ENCODE measurements around the gene ELK4. TPM values are rescaled to one million over a fixed set of nuclear protein-coding genes. Genes with fewer than 3 reads are reported as not detected.
"Not testable (repeated sequence)": the region's sequence is repeated elsewhere in the genome, so short reads cannot be mapped to it uniquely, and the experiment has no call there.

ELK4 gene
- total and polyA plus RNA-seq, 5 experiments from 2014 or later, result 4.5 to 204 (median 8.3) TPM

DNA sequence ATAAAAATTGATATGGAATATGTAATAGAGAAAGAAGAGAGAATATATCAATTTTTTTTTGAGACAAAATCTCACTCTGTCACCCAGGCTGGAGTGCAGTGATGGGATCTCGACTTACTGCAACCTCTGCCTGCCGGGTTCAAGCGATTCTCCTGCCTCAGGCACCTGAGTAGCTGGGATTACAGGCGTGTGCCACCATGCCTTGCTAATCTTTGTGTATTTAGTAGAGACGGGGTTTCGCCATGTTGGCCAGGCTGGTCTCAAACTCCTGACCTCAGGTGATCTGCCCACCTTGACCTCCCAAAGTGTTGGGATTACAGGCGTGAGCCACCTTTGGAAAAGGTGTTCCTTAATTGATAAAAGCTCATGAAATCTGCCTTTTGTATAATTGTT, 4.3 kb upstream of the ELK4 start:
- H3K27ac Mint-ChIP-seq, H3K9me3 Mint-ChIP-seq, DNase-seq, H3K4me1 Mint-ChIP-seq, ATAC-seq, H3K4me3 Mint-ChIP-seq, H3K27me3 Mint-ChIP-seq, H3K36me3 Mint-ChIP-seq: not testable (repeated sequence)
- POLR2A ChIA-PET, result interaction anchor here (9.1 kb wide), 1 partner anchor 44 kb away, joined by 269 read pairs; no protein-coding TSS in a partner anchor

GRCh38 chr1:205633421-205633976, 1.7 kb upstream of the ELK4 start:
- POLR2A ChIA-PET, result interaction anchor here (0.9 to 9.1 kb wide), 2 partner anchors 41 to 405 kb away, joined by 3 to 269 read pairs; no protein-coding TSS in a partner anchor
- DNase-seq, result no peak
- H3K27ac Mint-ChIP-seq, result peak overlapping the region in 4 of 10 donors; percentile 70 to 98 (median 89)
- ATAC-seq, result no peak
- H3K4me1 Mint-ChIP-seq, result peaks cover 6 to 32% (median 25%) of the 10 kb centered on the region in 4 donors
- no peaks in the 10 kb centered on the region for H3K27me3 Mint-ChIP-seq
- H3K9me3 Mint-ChIP-seq, result no peaks in the 10 kb centered on the region
- H3K36me3 Mint-ChIP-seq, result peaks cover 0 to 8% (median 2%) of the 10 kb centered on the region in 3 donors
- no peak overlapping the region for H3K4me3 Mint-ChIP-seq

DNA sequence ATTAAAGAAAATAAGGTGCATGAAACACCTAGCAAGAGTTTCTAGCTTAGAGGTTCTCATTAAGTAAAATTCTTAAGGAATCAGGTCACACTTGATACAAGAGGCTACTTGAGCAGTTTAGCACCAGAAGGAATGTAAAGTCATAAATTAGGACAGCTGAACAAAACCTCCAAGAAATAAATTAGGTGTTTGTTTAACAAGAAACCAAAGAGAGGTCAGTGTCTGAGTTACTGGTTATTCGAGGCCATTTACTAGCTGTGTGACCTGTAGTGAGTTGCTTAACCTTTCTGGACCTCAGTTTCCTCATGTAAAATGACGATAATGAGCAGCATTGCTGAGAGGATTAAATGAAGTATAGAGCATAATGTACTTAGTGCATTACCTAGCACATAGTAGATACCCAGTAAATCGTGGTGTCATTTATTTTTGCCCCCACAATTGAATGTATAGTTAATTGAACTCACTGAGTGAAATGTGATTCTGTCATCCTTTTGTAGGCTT, 908 bp upstream of the ELK4 start:
- Mint-ChIP-seq H3K9me3 (no peaks in the 10 kb centered on the region), H3K4me3 (peak overlapping the region; percentile 77 to 91 (median 83)), H3K27me3 (no peaks in the 10 kb centered on the region), H3K4me1 (peaks cover 9 to 39% (median 32%) of the 10 kb centered on the region in 4 donors), H3K36me3 (peaks cover 0 to 12% (median 2%) of the 10 kb centered on the region in 3 donors), H3K27ac (peak overlapping the region; percentile 82 to 98 (median 96))
- no peak for DNase-seq
- no peak for ATAC-seq
- POLR2A ChIA-PET, result interaction anchor here (0.6 to 9.1 kb wide), 20 partner anchors 11 to 510 kb away, joined by 3 to 269 read pairs (median 4); partner anchors contain the start of genes NUCKS1, RAB29 and RBBP5

DNA sequence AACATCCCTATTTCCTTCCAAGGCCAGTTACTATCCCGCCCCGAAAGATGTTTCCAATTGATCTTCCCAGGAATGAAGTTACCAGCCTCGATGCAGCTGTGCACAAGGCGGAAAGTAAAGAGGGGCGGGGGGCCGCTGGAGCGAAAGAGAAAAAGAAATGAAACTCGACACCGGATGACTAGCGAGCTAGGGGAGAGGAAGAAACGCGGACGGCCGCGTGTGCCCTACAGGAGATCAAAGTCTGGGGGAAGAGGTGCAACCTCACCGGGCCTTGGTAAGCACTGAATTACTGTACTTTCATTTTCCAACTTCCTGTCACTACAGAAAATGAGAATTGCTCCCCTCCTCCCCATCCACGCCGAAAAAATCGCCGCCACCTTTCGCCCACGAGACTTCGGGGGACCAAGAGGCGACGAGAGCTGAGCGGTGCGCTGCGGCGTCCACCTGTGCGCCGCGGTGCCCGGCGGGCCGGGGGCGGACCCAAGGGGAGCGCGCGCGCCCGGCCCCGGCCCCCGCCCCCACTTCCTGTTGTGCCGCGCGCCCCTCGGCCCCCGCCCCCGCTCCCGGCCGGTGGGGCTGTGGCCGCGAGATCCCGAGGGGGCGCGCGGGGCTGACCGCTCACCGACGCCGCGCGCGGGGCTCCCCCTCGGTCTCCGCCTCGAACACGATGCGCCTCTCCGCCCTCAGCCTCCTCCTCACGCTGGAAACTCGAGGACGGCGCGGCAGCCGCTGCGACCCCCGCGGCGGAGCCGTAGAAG, 622 bp downstream of the ELK4 start:
- H3K36me3 Mint-ChIP-seq, result peaks cover 0 to 25% (median 9%) of the 10 kb centered on the region in 3 donors
- H3K4me1 Mint-ChIP-seq, result peaks cover 17 to 55% (median 46%) of the 10 kb centered on the region in 4 donors
- H3K27ac Mint-ChIP-seq, result peak overlapping the region; percentile 91 to 99 (median 96)
- peak; percentile 71 to 74 for ATAC-seq
- peak overlapping the region; percentile 82 to 99 (median 97) for H3K4me3 Mint-ChIP-seq
- no peaks in the 10 kb centered on the region for H3K27me3 Mint-ChIP-seq
- POLR2A ChIA-PET, result interaction anchor here (0.6 to 9.1 kb wide), 30 partner anchors 8 to 509 kb away, joined by 3 to 269 read pairs (median 4); partner anchors contain the start of genes NUCKS1, RAB29 and RBBP5
- no peaks in the 10 kb centered on the region for H3K9me3 Mint-ChIP-seq
- peak; percentile 66 to 92 (median 84) for DNase-seq

- no peak for ATAC-seq
- POLR2A ChIA-PET, result interaction anchor here (0.6 to 9.1 kb wide), 20 partner anchors 8 to 402 kb away, joined by 3 to 269 read pairs (median 4); partner anchors contain the start of genes NUCKS1 and RAB29
- DNase-seq, result peak in 1 of 10 donors; percentile 6
- Mint-ChIP-seq H3K4me1 (peaks cover 22 to 60% (median 52%) of the 10 kb centered on the region in 4 donors), H3K27ac (peak overlapping the region; percentile 91 to 99 (median 96)), H3K36me3 (peaks cover 0 to 30% (median 9%) of the 10 kb centered on the region in 3 donors), H3K27me3 (no peaks in the 10 kb centered on the region), H3K4me3 (peak overlapping the region; percentile 82 to 99 (median 97)), H3K9me3 (no peaks in the 10 kb centered on the region)
Measured at GRCh38 chr1:205630651-205631009, 1.2 kb downstream of the ELK4 start.

GRCh38 chr1:205630241-205630640, 1.6 kb downstream of the ELK4 start:
- no peak for ATAC-seq
- H3K27ac Mint-ChIP-seq, result peak overlapping the region; percentile 91 to 99 (median 96)
- no peaks in the 10 kb centered on the region for H3K9me3 Mint-ChIP-seq
- H3K27me3 Mint-ChIP-seq, result no peaks in the 10 kb centered on the region
- POLR2A ChIA-PET, result interaction anchor here (1.0 to 9.1 kb wide), 11 partner anchors 7 to 344 kb away, joined by 3 to 269 read pairs (median 4); partner anchors contain the start of genes NUCKS1 and RAB29
- DNase-seq, result peak in 3 of 10 donors; percentile 5 to 16 (median 9)
- peak overlapping the region; percentile 82 to 99 (median 97) for H3K4me3 Mint-ChIP-seq
- peaks cover 22 to 63% (median 55%) of the 10 kb centered on the region in 4 donors for H3K4me1 Mint-ChIP-seq
- H3K36me3 Mint-ChIP-seq, result peaks cover 0 to 34% (median 9%) of the 10 kb centered on the region in 3 donors

DNA sequence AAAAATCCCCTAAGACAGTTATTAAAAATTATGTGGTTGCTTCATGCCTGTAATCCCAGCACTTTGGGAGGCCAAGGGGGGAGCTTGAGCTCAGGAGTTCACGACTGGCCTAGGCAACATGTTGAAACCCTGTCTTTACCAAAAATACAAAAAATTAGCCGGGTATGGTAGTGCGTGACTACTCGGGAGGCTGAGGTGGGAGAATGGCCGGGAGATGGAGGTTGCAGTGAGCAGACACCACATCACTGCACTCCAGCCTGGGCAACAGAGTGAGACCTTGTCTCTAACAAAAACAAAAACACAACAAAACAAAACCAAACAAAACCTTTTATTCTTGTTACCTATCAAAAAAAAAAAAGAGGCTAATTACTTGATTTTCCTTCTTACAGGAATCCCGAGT, 2.1 kb downstream of the ELK4 start:
- peak overlapping the region; percentile 91 to 99 (median 96) for H3K27ac Mint-ChIP-seq
- DNase-seq (no peak), ATAC-seq (no peak)
- no peaks in the 10 kb centered on the region for H3K27me3 Mint-ChIP-seq
- peak overlapping the region; percentile 82 to 99 (median 97) for H3K4me3 Mint-ChIP-seq
- no peaks in the 10 kb centered on the region for H3K9me3 Mint-ChIP-seq
- peaks cover 27 to 68% (median 60%) of the 10 kb centered on the region in 4 donors for H3K4me1 Mint-ChIP-seq
- POLR2A ChIA-PET, result interaction anchor here (1.9 to 9.1 kb wide), 3 partner anchors 10 to 145 kb away, joined by 5 to 269 read pairs (median 21); partner anchors contain the start of gene RAB29
- H3K36me3 Mint-ChIP-seq, result peaks cover 0 to 39% (median 9%) of the 10 kb centered on the region in 3 donors

DNA sequence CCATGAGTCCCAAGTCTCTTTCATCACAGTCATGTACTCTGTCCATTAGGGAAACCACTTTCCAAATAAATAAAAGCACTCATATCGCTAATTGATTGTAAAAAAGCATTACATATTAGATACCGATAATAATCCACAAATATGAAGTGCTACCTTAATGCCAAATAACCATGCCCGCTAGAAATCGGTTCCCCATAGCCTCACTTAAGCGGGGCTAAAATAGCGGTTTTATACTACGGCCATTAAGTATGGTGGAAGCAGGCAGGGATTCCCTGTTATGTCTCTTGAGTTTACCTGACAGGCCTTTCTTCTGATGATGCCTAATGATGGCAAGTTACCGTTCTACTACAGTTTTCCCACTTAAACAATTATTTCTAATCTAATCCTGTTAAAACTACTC, 3.9 kb downstream of the ELK4 start:
- DNase-seq, result no peak
- peak overlapping the region in 7 of 10 donors; percentile 15 to 97 (median 83) for H3K27ac Mint-ChIP-seq
- peaks cover 30 to 82% (median 75%) of the 10 kb centered on the region in 4 donors for H3K4me1 Mint-ChIP-seq
- POLR2A ChIA-PET, result interaction anchor here (0.7 to 9.1 kb wide), 3 partner anchors 14 to 1071 kb away, joined by 3 to 269 read pairs (median 3); no protein-coding TSS in a partner anchor
- H3K4me3 Mint-ChIP-seq, result peak overlapping the region in 9 of 10 donors; percentile 51 to 97 (median 64)
- no peaks in the 10 kb centered on the region for H3K9me3 Mint-ChIP-seq
- no peaks in the 10 kb centered on the region for H3K27me3 Mint-ChIP-seq
- no peak for ATAC-seq
- H3K36me3 Mint-ChIP-seq, result peaks cover 0 to 57% (median 9%) of the 10 kb centered on the region in 3 donors

DNA sequence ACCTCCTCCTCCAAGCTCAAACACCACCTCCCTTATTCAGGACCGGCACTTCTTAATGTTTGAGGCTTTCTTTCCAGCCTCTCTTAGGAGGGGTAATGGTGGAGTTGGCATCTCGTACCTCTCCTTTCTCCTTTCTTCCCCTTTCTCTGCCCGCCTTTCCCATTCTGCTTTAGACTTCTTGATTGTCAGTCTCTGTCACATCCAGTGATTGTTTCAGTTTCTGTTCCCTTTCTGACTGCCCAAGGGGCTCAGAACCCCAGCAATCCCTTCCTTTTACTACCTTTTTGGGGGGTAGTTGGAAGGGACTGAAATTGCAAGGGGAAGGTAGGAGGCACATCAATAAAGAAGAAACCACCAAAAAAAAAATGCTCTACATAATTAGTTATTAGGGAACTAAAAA, 5.6 kb downstream of the ELK4 start:
- H3K27ac Mint-ChIP-seq, result peak overlapping the region; percentile 18 to 97 (median 76)
- H3K9me3 Mint-ChIP-seq, result no peaks in the 10 kb centered on the region
- no peak for DNase-seq
- H3K4me1 Mint-ChIP-seq, result peaks cover 30 to 78% (median 74%) of the 10 kb centered on the region in 4 donors
- no peaks in the 10 kb centered on the region for H3K27me3 Mint-ChIP-seq
- no peak for ATAC-seq
- peaks cover 0 to 70% (median 9%) of the 10 kb centered on the region in 3 donors for H3K36me3 Mint-ChIP-seq
- POLR2A ChIA-PET, result no interaction called here
- peak overlapping the region; percentile 31 to 71 (median 56) for H3K4me3 Mint-ChIP-seq

DNA sequence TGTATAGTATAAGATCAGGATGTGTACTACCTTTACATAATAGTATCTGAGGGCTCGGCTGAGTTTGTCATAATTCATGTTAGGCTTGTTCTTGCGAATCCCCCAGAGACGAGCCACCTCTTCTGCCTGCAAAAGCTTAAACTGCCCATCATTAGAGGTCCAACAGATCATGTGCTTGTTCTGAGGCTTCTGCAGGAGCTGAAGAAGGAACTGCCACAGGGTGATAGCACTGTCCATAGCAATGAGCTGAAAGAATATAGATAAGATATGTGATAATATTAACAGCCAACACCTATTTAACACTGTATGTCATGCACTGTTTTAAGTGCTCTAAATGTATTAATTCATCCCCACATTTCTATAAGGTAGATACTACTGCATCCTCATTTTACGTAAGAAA, 8.2 kb downstream of the ELK4 start:
- POLR2A ChIA-PET, result interaction anchor here (0.5 to 1.4 kb wide), 3 partner anchors 7 to 149 kb away, joined by 3 to 11 read pairs (median 5); no protein-coding TSS in a partner anchor
- Mint-ChIP-seq H3K4me1 (peaks cover 29 to 70% (median 67%) of the 10 kb centered on the region in 4 donors), H3K36me3 (peaks cover 4 to 90% (median 10%) of the 10 kb centered on the region in 3 donors), H3K4me3 (peak overlapping the region in 2 of 10 donors; percentile 28), H3K27me3 (no peaks in the 10 kb centered on the region), H3K9me3 (no peaks in the 10 kb centered on the region), H3K27ac (peak overlapping the region in 8 of 10 donors; percentile 19 to 85 (median 51))
- no peak for ATAC-seq
- no peak for DNase-seq

DNA sequence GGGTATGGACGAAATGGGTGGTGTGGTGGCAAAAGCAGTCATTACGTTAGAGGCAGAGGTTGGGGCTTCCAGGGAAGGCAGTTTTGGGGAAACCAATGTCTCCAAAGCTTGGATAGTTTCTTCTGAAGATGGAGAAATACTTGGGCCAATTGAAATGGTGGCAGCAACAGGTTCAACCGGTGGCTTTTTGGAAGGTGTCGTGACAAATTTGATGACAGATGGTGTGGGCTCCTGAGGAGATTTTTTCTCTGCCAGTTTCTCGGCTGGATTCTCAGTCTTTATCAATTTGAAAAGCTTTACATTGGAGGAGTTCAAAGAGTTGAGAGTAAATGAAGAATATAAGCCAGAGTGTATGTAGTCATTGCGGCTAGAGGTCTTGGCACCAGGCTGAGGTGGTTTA, 11.5 kb downstream of the ELK4 start:
- H3K36me3 Mint-ChIP-seq, result peaks cover 4 to 96% (median 14%) of the 10 kb centered on the region in 3 donors
- peak overlapping the region in 2 of 10 donors; percentile 7 to 71 for H3K4me3 Mint-ChIP-seq
- H3K27ac Mint-ChIP-seq, result peak overlapping the region in 9 of 10 donors; percentile 55 to 88 (median 67)
- POLR2A ChIA-PET, result interaction anchor here (1.0 kb wide), 1 partner anchor 10 kb away, joined by 5 read pairs; no protein-coding TSS in a partner anchor
- no peaks in the 10 kb centered on the region for H3K27me3 Mint-ChIP-seq
- no peaks in the 10 kb centered on the region for H3K9me3 Mint-ChIP-seq
- ATAC-seq (no peak), DNase-seq (no peak)
- H3K4me1 Mint-ChIP-seq, result peaks cover 20 to 53% (median 42%) of the 10 kb centered on the region in 4 donors

DNA sequence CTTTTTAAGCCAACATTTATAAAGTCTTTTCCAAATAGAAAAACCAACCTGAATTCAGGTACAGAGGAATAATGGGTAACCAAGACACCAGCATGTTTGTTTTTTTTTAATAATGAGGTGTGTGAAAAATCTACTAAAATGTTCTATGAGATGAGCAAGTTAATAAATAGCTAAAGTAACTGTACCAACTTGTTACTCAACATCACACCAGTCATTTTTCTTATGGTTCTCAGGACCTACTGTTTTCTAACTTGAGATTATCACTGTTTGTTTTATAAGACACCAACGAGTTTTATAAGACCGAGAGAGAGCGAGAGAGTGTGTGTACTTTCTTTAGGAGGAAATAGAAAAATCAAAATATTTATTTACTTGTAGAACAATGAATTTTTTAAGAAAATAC, 12.4 kb downstream of the ELK4 start:
- POLR2A ChIA-PET, result no interaction called here
- peak overlapping the region in 3 of 10 donors; percentile 25 to 61 (median 52) for H3K27ac Mint-ChIP-seq
- H3K9me3 Mint-ChIP-seq, result no peaks in the 10 kb centered on the region
- no peaks in the 10 kb centered on the region for H3K27me3 Mint-ChIP-seq
- no peak for DNase-seq
- no peak overlapping the region for H3K4me3 Mint-ChIP-seq
- peaks cover 4 to 96% (median 18%) of the 10 kb centered on the region in 3 donors for H3K36me3 Mint-ChIP-seq
- peaks cover 18 to 48% (median 38%) of the 10 kb centered on the region in 4 donors for H3K4me1 Mint-ChIP-seq
- ATAC-seq, result no peak
